K562 (cell line): ENCODE measurements around the gene PNISR. TPM values are rescaled to one million over a fixed set of nuclear protein-coding genes. Genes with fewer than 3 reads are reported as not detected.

Source experiments
- CBX8 ChIP-seq: fragments of 200-600 bp; sonication (generic); IDR thresholded peaks from 2 replicates; pipeline ENCODE4 v1.6.1; 2012; ENCODE audit warnings: borderline replicate concordance, mixed run types, low read depth, mild to moderate bottlenecking, moderate library complexity, mixed read lengths, low read length, control low read depth, inconsistent platforms; ENCODE audit not compliant: poor library complexity, severe bottlenecking; ENCODE audit errors: extremely low read depth
- CLOCK ChIP-seq: fragments of 250-450 bp; sonication (Bioruptor Pico); IDR thresholded peaks from 2 replicates; pipeline ENCODE4 v1.4.0; 2020; ENCODE audit warnings: mild to moderate bottlenecking, moderate library complexity, borderline replicate concordance
- FOXP1 ChIP-seq: sonication (generic); formaldehyde crosslinking; IDR thresholded peaks from 2 replicates; pipeline ENCODE4 v1.8.0; 2022; ENCODE audit warnings: mild to moderate bottlenecking, missing genetic modification reagents
- GTF2A2 ChIP-seq: IDR thresholded peaks from 2 replicates; pipeline ENCODE4 v1.6.1; 2016; ENCODE audit warnings: mild to moderate bottlenecking, missing genetic modification characterization, missing compliant biosample characterization
- ILK ChIP-seq: fragments of 450-650 bp; IDR thresholded peaks from 2 replicates; pipeline ENCODE4 v1.6.1; 2016; ENCODE audit warnings: missing genetic modification characterization, low read depth, mild to moderate bottlenecking, missing compliant biosample characterization, moderate library complexity, borderline replicate concordance
- MCM2 ChIP-seq: fragments of 450-650 bp; IDR thresholded peaks from 2 replicates; pipeline ENCODE4 v1.6.1; 2017; ENCODE audit warnings: low read depth, mild to moderate bottlenecking
- NR2C2 ChIP-seq, 2 experiments: fragments of 200-800 bp in 1 of 2; sonication (Bioruptor generic) in 1 of 2; sonication (generic) in 1 of 2; formaldehyde crosslinking in 1 of 2; IDR thresholded peaks; 2 replicates each; pipeline versions ENCODE4 v1.6.1 to v1.8.0; 2016 to 2022; ENCODE audit warnings: mild to moderate bottlenecking in 1 of 2, missing compliant biosample characterization in 1 of 2, missing genetic modification characterization in 1 of 2, missing genetic modification reagents in 1 of 2
- POLR2H ChIP-seq: IDR thresholded peaks from 2 replicates; pipeline ENCODE4 v1.6.1; 2016; ENCODE audit warnings: missing genetic modification characterization, low read depth, mild to moderate bottlenecking, control low read depth, missing compliant biosample characterization, moderate library complexity
- SP1 ChIP-seq: sonication (generic); formaldehyde crosslinking; IDR thresholded peaks from 2 replicates; pipeline ENCODE4 v1.8.1; 2022; ENCODE audit warnings: mild to moderate bottlenecking, missing genetic modification reagents
- STAT5A ChIP-seq: IDR thresholded peaks from 2 replicates; pipeline ENCODE4 v1.6.1; 2012; ENCODE audit warnings: low read length, inconsistent platforms, borderline replicate concordance
- ZEB2 ChIP-seq: fragments of 450-650 bp; IDR thresholded peaks from 2 replicates; pipeline ENCODE4 v1.6.1; 2016
- ZNF282 ChIP-seq: sonication (generic); formaldehyde crosslinking; IDR thresholded peaks from 2 replicates; pipeline ENCODE4 v1.8.1; 2023; ENCODE audit warnings: missing genetic modification reagents
- ZNF444 ChIP-seq: fragments of 250-450 bp; sonication (Bioruptor Pico); IDR thresholded peaks from 2 replicates; pipeline ENCODE4 v1.4.0; 2020; ENCODE audit warnings: mild to moderate bottlenecking, moderate library complexity
- ZNF445 ChIP-seq: fragments of 250-450 bp; sonication (Bioruptor Pico); IDR thresholded peaks from 2 replicates; pipeline ENCODE4 v1.4.0; 2020; ENCODE audit warnings: low read depth, mild to moderate bottlenecking, moderate library complexity
- ZNF785 ChIP-seq: fragments of 250-450 bp; sonication (Bioruptor Pico); IDR thresholded peaks from 2 replicates; pipeline ENCODE4 v1.4.0; 2020; ENCODE audit warnings: mild to moderate bottlenecking
- ZSCAN29 ChIP-seq: fragments of 450-650 bp; IDR thresholded peaks from 2 replicates; pipeline ENCODE4 v1.6.1; 2017
- polyA plus RNA-seq, 8 experiments: library from polyadenylated mRNA; depleted of rRNA in 4 of 8; stranded (reverse) in 5 of 8; unstranded in 3 of 8; fragments of >200 nt; fragmentation: Nextera tagmentation in 2 of 8; fragmentation: Illumina TruSeq in 1 of 8; extraction: Ambion mirVana in 2 of 8; extraction: Trizol in 1 of 8; gene quantifications; 2 replicates each; pipeline versions ENCODE4 v1.2.1 to v1.2.3, GENCODE V29; 2011 to 2014; ENCODE audit warnings: inconsistent platforms in 1 of 8, missing spikeins in 1 of 8
- total RNA-seq, 7 experiments: library from RNA; depleted of rRNA in 6 of 7; stranded (reverse); fragments of >200 nt in 6 of 7; fragmentation: Illumina TruSeq in 2 of 7; extraction: Trizol in 2 of 7; gene quantifications; 2 replicates each; pipeline versions ENCODE4 v1.2.1 to v1.2.3, GENCODE V29; 2011 to 2021; ENCODE audit warnings: low replicate concordance in 1 of 7
- TF ChIP-seq, protein P1 (sequence below): fragments of 450-650 bp; IDR thresholded peaks from one replicate; pipeline ENCODE4 v1.6.1; 2018; ENCODE audit warnings: mild to moderate bottlenecking, moderate library complexity; ENCODE audit not compliant: partially characterized antibody
- TF ChIP-seq, protein P2 (sequence below), 2 experiments: fragments of 450-650 bp; IDR thresholded peaks; 2 replicates each; pipeline ENCODE4 v1.6.1; 2016
- TF ChIP-seq, protein P3 (sequence below): sonication (generic); formaldehyde crosslinking; IDR thresholded peaks from 2 replicates; pipeline ENCODE4 v1.9.0; 2022; ENCODE audit warnings: mild to moderate bottlenecking, missing genetic modification reagents
- TF ChIP-seq, protein P4 (sequence below): fragments of 250-450 bp; sonication (Bioruptor Pico); IDR thresholded peaks from 2 replicates; pipeline ENCODE4 v1.6.1; 2021; ENCODE audit warnings: mild to moderate bottlenecking

PNISR gene
- total and polyA plus RNA-seq, 9 of the 15 experiments (the other 6 are each of a cell fraction or from before 2014, with no cell fraction given) = 97.4 to 206 (median 131) TPM

GRCh38 chr6:99424761-99425646, at the start of gene PNISR (continued):
- TF ChIP-seq, protein P1, sequence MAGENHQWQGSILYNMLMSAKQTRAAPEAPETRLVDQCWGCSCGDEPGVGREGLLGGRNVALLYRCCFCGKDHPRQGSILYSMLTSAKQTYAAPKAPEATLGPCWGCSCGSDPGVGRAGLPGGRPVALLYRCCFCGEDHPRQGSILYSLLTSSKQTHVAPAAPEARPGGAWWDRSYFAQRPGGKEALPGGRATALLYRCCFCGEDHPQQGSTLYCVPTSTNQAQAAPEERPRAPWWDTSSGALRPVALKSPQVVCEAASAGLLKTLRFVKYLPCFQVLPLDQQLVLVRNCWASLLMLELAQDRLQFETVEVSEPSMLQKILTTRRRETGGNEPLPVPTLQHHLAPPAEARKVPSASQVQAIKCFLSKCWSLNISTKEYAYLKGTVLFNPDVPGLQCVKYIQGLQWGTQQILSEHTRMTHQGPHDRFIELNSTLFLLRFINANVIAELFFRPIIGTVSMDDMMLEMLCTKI = no peak
- TF ChIP-seq FOXP1 (no peak), ZNF282 (no peak), STAT5A (no peak), POLR2H (tag) (peak; percentile 84), ZNF445 (CRISPR knock-in tag) (no peak), CBX8 (no peak), GTF2A2 (tag) (no peak), ZNF444 (no peak), ILK (tag) (no peak), CLOCK (CRISPR knock-in tag) (no peak), NR2C2 (CRISPR knock-in tag; IDR thresholded peaks at IDR 0.05) (peak; percentile 98), NR2C2 (tag; IDR thresholded peaks at IDR 0.05) (peak; percentile 100), ZNF785 (no peak), ZSCAN29 (no peak), MCM2 (no peak), ZEB2 (no peak), SP1 (peak; percentile 64; the same call in 1 of the 2 replicates)
- TF ChIP-seq, protein P2, sequence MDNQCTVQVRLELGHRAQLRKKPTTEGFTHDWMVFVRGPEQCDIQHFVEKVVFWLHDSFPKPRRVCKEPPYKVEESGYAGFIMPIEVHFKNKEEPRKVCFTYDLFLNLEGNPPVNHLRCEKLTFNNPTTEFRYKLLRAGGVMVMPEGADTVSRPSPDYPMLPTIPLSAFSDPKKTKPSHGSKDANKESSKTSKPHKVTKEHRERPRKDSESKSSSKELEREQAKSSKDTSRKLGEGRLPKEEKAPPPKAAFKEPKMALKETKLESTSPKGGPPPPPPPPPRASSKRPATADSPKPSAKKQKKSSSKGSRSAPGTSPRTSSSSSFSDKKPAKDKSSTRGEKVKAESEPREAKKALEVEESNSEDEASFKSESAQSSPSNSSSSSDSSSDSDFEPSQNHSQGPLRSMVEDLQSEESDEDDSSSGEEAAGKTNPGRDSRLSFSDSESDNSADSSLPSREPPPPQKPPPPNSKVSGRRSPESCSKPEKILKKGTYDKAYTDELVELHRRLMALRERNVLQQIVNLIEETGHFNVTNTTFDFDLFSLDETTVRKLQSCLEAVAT (IDR thresholded peaks at IDR 0.05) = 0 out of 4 replicates have a peak, but pooled peaks of 1 of the 2 experiments have one; percentile 15
- TF ChIP-seq, protein P3, sequence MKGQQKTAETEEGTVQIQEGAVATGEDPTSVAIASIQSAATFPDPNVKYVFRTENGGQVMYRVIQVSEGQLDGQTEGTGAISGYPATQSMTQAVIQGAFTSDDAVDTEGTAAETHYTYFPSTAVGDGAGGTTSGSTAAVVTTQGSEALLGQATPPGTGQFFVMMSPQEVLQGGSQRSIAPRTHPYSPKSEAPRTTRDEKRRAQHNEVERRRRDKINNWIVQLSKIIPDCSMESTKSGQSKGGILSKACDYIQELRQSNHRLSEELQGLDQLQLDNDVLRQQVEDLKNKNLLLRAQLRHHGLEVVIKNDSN (CRISPR knock-in tag) = peak; percentile 92
- TF ChIP-seq, protein P4, sequence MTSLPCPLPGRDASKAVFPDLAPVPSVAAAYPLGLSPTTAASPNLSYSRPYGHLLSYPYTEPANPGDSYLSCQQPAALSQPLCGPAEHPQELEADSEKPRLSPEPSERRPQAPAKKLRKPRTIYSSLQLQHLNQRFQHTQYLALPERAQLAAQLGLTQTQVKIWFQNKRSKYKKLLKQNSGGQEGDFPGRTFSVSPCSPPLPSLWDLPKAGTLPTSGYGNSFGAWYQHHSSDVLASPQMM = no peak
